Activated CD4-positive, alpha-beta T cell treated with anti-CD3 and anti-CD28 coated beads, Interleukin-2, amount 10 ng/mL, durations not matched to agents 7 days and 5 days (primary cell): Measurements from ENCODE around the gene GASK1A. TPM values are rescaled to one million over a fixed set of nuclear protein-coding genes. Genes with fewer than 3 reads are reported as not detected.

Experiments used
- CTCF ChIA-PET: fragments of 350-600 bp; sonication (Branson Sonifier 250); formaldehyde crosslinking; loops from one replicate; lab custom pipeline; 2021; ENCODE audit warnings: antibody characterized with exemption; lab: Charles Lee
- POLR2A ChIA-PET: fragments of 350-600 bp; sonication (Branson Sonifier 250); formaldehyde crosslinking; loops from one replicate; lab custom pipeline; 2021; ENCODE audit warnings: antibody characterized with exemption; lab: Charles Lee
- DNase-seq: peaks from one replicate; pipeline ENCODE4 v3.0.0-alpha.2; 2020
- H3K27ac Mint-ChIP-seq: one replicate; pipeline ENCODE4 v1.8.0; 2021; ENCODE audit warnings: mild to moderate bottlenecking, moderate library complexity, mixed read lengths
- H3K27me3 Mint-ChIP-seq: one replicate; pipeline ENCODE4 v1.8.0; 2021; ENCODE audit warnings: mixed read lengths
- H3K36me3 Mint-ChIP-seq: one replicate; pipeline ENCODE4 v1.8.0; 2021; ENCODE audit warnings: low read depth, mixed read lengths
- H3K4me1 Mint-ChIP-seq: one replicate; pipeline ENCODE4 v1.8.0; 2021; ENCODE audit warnings: mixed read lengths
- H3K4me3 Mint-ChIP-seq: one replicate; pipeline ENCODE4 v1.8.0; 2021; ENCODE audit warnings: mild to moderate bottlenecking, moderate library complexity, mixed read lengths
- H3K9me3 Mint-ChIP-seq: one replicate; pipeline ENCODE4 v1.8.0; 2021; ENCODE audit warnings: mixed read lengths
- total RNA-seq, 2 experiments: library from RNA; stranded (reverse); gene quantifications; one replicate each; pipeline ENCODE4 v1.2.3, GENCODE V29; 2021

Gene GASK1A
- total RNA-seq, 2 experiments from 2014 or later = not detected

- Mint-ChIP-seq H3K36me3 (peaks cover 13% of the 10 kb centered on the region), H3K27ac (peak overlapping the region; percentile 64), H3K4me1 (peaks cover 39% of the 10 kb centered on the region), H3K27me3 (no peaks in the 10 kb centered on the region), H3K9me3 (peaks cover 16% of the 10 kb centered on the region), H3K4me3 (no peak overlapping the region)
- no peak for DNase-seq
- ChIA-PET CTCF (no interaction called here), POLR2A (no interaction called here)
These were observed 40.1 kb downstream of the GASK1A start for GRCh38 chr3:43019006-43019809.

- no peak for DNase-seq
- ChIA-PET POLR2A (no interaction called here), CTCF (no interaction called here)
- Mint-ChIP-seq H3K36me3 (peaks cover 15% of the 10 kb centered on the region), H3K4me3 (no peak overlapping the region), H3K4me1 (peaks cover 45% of the 10 kb centered on the region), H3K27ac (peak overlapping the region; percentile 64), H3K27me3 (no peaks in the 10 kb centered on the region), H3K9me3 (peaks cover 16% of the 10 kb centered on the region)
These were observed 40.7 kb downstream of the GASK1A start for GRCh38 chr3:43019826-43020225.

GRCh38 chr3:43021186-43021585 lies 42.1 kb downstream of the GASK1A start:
- Mint-ChIP-seq H3K27me3 (no peaks in the 10 kb centered on the region), H3K4me1 (peaks cover 55% of the 10 kb centered on the region), H3K9me3 (peaks cover 18% of the 10 kb centered on the region), H3K4me3 (no peak overlapping the region), H3K36me3 (peaks cover 15% of the 10 kb centered on the region), H3K27ac (peak overlapping the region; percentile 38)
- POLR2A ChIA-PET = no interaction called here
- no peak for DNase-seq
- CTCF ChIA-PET = interaction anchor here (0.7 to 1.7 kb wide), 2 partner anchors 14 to 16 kb away, joined by 3 to 6 read pairs; no protein-coding TSS in a partner anchor

DNA sequence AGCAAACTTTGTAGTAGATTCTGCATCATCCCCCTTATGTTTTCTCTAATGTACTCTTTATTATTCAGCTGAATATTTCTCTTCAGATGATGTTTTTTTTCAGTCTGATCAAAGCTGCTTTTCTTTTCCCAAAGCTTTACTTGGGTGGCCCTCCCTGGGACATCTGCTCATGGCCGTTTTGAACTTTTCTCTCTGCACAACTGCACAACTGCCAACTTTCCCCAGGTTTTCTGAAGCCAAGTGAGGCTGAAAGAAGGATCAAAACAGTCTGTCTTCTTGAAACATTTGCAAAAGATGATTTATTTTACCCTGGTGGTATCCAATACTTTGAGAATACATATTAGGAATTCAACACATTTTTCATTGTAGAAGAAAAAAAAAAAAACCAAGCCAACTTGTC lies 43.0 kb downstream of the GASK1A start:
- no peak overlapping the region for H3K4me3 Mint-ChIP-seq
- H3K4me1 Mint-ChIP-seq = peaks cover 55% of the 10 kb centered on the region
- POLR2A ChIA-PET = no interaction called here
- DNase-seq = no peak
- no peaks in the 10 kb centered on the region for H3K27me3 Mint-ChIP-seq
- H3K9me3 Mint-ChIP-seq = peaks cover 20% of the 10 kb centered on the region
- no peak overlapping the region for H3K27ac Mint-ChIP-seq
- peaks cover 15% of the 10 kb centered on the region for H3K36me3 Mint-ChIP-seq
- CTCF ChIA-PET = interaction anchor here (0.7 to 1.7 kb wide), 3 partner anchors 13 to 907 kb away, joined by 4 to 6 read pairs (median 5); no protein-coding TSS in a partner anchor

DNA sequence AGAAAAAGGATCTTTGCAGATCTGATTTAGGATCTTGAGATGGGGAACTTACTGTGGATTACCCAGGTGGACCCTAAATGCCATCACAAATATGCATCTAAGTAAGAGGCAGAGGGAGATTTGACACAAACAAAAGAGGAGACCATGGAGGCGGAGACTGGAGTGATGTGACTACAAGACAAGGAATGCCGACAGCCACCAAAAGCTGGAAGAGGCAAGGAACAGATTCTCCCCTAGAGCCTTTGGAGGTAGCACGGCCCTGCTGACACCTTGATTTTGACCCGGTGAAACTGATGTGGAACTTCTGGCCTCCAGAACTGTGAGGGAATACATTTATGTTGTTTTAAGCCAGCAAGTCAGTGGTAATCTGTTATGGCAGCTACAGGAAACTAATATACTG lies 44.0 kb downstream of the GASK1A start:
- POLR2A ChIA-PET = no interaction called here
- H3K4me1 Mint-ChIP-seq = peaks cover 55% of the 10 kb centered on the region
- CTCF ChIA-PET = interaction anchor here (1.2 to 1.5 kb wide), 2 partner anchors 9 to 14 kb away, joined by 4 to 5 read pairs; no protein-coding TSS in a partner anchor
- peaks cover 15% of the 10 kb centered on the region for H3K36me3 Mint-ChIP-seq
- H3K27ac Mint-ChIP-seq = peak overlapping the region; percentile 92
- DNase-seq = no peak
- H3K9me3 Mint-ChIP-seq = peaks cover 21% of the 10 kb centered on the region
- H3K27me3 Mint-ChIP-seq = no peaks in the 10 kb centered on the region
- H3K4me3 Mint-ChIP-seq = no peak overlapping the region

DNA sequence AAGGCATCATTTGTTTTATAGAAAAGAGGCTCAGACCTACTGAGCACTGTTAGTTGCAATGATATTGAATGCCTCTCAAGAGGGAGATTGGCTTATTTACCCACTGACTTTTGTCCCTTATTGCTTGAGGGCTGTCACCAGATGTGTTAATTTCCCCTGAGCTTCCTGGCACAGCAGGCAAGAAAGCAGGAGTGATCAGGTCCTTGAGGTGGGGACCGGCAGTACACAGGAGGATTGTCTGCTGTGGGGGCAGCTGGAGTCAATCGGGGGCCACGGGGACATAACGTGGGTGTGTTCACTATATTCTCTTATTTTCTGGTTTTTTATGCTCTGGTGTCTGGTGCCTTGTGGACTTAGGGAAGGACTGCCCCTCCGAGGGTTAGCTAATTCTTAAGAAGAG lies 44.6 kb downstream of the GASK1A start:
- no peak for DNase-seq
- Mint-ChIP-seq H3K36me3 (peaks cover 15% of the 10 kb centered on the region), H3K27ac (peak overlapping the region; percentile 92), H3K27me3 (no peaks in the 10 kb centered on the region), H3K4me3 (peak overlapping the region; percentile 52), H3K4me1 (peaks cover 55% of the 10 kb centered on the region), H3K9me3 (peaks cover 20% of the 10 kb centered on the region)
- ChIA-PET POLR2A (no interaction called here), CTCF (interaction anchor here (1.2 to 1.6 kb wide), 4 partner anchors 9 to 62 kb away, joined by 3 to 5 read pairs (median 4); no protein-coding TSS in a partner anchor)

- peak; percentile 73 for DNase-seq
- Mint-ChIP-seq H3K27ac (peak overlapping the region; percentile 92), H3K4me3 (peak overlapping the region; percentile 52), H3K4me1 (peaks cover 53% of the 10 kb centered on the region), H3K27me3 (no peaks in the 10 kb centered on the region), H3K9me3 (peaks cover 18% of the 10 kb centered on the region), H3K36me3 (peaks cover 15% of the 10 kb centered on the region)
- CTCF ChIA-PET = interaction anchor here (1.2 to 1.6 kb wide), 3 partner anchors 8 to 63 kb away, joined by 3 to 5 read pairs (median 5); no protein-coding TSS in a partner anchor
- POLR2A ChIA-PET = no interaction called here
These were observed 45.2 kb downstream of the GASK1A start for GRCh38 chr3:43024181-43024885.

GRCh38 chr3:43025423-43025822 lies 46.3 kb downstream of the GASK1A start:
- Mint-ChIP-seq H3K27me3 (no peaks in the 10 kb centered on the region), H3K4me1 (peaks cover 53% of the 10 kb centered on the region)

DNA sequence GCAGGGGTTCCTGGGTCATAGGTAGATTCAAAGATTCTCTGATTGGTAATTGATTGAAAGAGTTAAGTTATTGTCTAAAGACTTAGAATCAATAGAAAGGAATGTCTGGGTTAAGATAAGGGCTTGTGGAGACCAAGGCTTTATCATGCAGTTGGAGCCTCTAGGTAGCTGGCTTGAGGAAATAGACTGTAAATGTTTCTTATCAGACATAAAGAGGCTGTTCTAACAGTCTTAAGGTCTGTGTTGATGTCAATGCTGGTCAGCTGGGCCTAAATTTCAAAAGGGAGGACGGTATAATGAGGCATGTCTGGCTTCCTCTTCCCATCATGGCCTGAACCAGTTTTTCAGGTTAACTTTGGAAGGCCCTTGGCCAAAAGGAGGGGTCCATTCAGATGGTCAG lies 48.9 kb downstream of the GASK1A start:
- no peaks in the 10 kb centered on the region for H3K27me3 Mint-ChIP-seq
- peaks cover 2% of the 10 kb centered on the region for H3K36me3 Mint-ChIP-seq
- POLR2A ChIA-PET = no interaction called here
- no peak for DNase-seq
- no peak overlapping the region for H3K27ac Mint-ChIP-seq
- peaks cover 28% of the 10 kb centered on the region for H3K4me1 Mint-ChIP-seq
- CTCF ChIA-PET = no interaction called here
- peaks cover 5% of the 10 kb centered on the region for H3K9me3 Mint-ChIP-seq
- H3K4me3 Mint-ChIP-seq = no peak overlapping the region

More at GRCh38 chr3:43025423-43025822, 46.3 kb downstream of the GASK1A start:
- no peak for DNase-seq
- Mint-ChIP-seq H3K9me3 (peaks cover 15% of the 10 kb centered on the region), H3K36me3 (peaks cover 15% of the 10 kb centered on the region), H3K27ac (peak overlapping the region; percentile 92), H3K4me3 (no peak overlapping the region)
- ChIA-PET CTCF (interaction anchor here (1.6 kb wide), 1 partner anchor 46 kb away, joined by 5 read pairs; no protein-coding TSS in a partner anchor), POLR2A (no interaction called here)

GRCh38 chr3:43028678-43029490 lies 49.8 kb downstream of the GASK1A start:
- H3K27me3 Mint-ChIP-seq = no peaks in the 10 kb centered on the region
- peaks cover 5% of the 10 kb centered on the region for H3K9me3 Mint-ChIP-seq
- peaks cover 19% of the 10 kb centered on the region for H3K4me1 Mint-ChIP-seq
- no peak for DNase-seq
- no peak overlapping the region for H3K4me3 Mint-ChIP-seq
- ChIA-PET POLR2A (no interaction called here), CTCF (no interaction called here)
- no peak overlapping the region for H3K27ac Mint-ChIP-seq
- peaks cover 2% of the 10 kb centered on the region for H3K36me3 Mint-ChIP-seq

- peaks cover 4% of the 10 kb centered on the region for H3K4me1 Mint-ChIP-seq
- no peak for DNase-seq
- CTCF ChIA-PET = interaction anchor here (0.5 to 0.6 kb wide), 2 partner anchors 504 to 885 kb away, joined by 3 to 4 read pairs; no protein-coding TSS in a partner anchor
- POLR2A ChIA-PET = no interaction called here
- no peak overlapping the region for H3K27ac Mint-ChIP-seq
- peaks cover 5% of the 10 kb centered on the region for H3K9me3 Mint-ChIP-seq
- H3K36me3 Mint-ChIP-seq = no peaks in the 10 kb centered on the region
- H3K27me3 Mint-ChIP-seq = no peaks in the 10 kb centered on the region
- no peak overlapping the region for H3K4me3 Mint-ChIP-seq
These were observed 51.2 kb downstream of the GASK1A start for GRCh38 chr3:43030162-43030935.
